Activated CD4-positive, alpha-beta T cell treated with anti-CD3 and anti-CD28 coated beads for 48 hours (primary cell): Measurements from ENCODE around the gene FBXL13.
A peak's percentile ranks its signal among the peaks of the same experiment; 100 is the strongest.
"Not testable (repeated sequence)": the region's sequence is repeated elsewhere in the genome, so short reads cannot be mapped to it uniquely, and the experiment has no call there.

Experiments
- DNase-seq: peaks from one replicate; pipeline ENCODE4 v3.0.0-alpha.2; 2020

Gene FBXL13

GRCh38 chr7:103020876-103021275 lies 53.7 kb downstream of the FBXL13 start:
- not testable (repeated sequence) for DNase-seq

DNA sequence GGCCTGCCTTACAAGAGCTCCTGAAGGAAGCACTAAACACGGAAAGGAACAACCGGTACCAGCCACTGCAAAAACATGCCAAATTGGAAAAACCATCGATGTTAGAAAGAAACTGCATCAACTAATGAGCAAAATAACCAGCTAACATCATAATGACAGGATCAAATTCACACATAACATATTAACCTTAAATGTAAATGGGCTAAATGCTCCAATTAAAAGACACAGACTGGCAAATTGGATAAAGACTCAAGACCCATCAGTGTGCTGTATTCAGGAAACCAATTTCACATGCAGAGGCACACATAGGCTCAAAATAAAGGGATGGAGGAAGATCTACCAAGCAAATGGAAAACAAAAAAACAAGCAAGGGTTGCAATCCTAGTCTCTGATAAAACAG lies 56.3 kb downstream of the FBXL13 start:
- not testable (repeated sequence) for DNase-seq

DNA sequence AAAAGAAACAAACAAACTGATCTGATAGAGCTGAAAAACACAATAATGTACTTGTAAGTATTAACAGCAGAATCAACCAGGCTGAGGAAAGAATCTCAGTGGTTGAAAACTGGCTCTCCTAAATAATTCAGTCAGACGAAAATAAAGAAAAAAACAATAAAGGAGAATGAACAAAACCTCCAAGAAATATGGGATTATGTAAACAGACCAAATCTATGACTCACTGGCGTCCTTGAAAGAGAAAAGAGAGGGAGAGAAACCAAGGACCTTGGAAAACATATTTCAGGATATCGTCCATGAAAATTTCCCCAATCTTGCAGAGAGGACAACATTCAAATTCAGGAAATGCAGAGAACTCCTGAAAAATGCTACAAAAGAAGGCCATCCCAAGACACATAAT lies 62.9 kb downstream of the FBXL13 start:
- DNase-seq, result no peak

DNA sequence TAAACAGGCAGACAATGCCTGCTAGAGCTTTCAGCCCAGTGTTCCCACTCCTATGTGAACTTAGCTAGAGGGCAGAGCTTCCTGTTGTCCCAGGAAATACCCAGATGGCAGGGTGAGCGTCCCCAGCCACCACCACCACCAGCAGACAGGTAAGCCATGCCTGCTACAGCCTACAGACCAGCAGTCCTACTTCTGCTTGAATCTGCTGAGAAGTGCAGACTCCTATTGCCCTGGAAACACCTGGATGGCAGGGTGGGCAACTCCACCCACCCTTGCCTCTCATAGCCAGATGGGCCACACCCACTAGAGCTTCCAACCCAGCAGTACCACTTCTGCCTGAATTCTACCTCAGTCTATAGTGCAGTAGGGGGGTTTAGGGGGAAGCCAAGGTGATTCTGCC lies 64.4 kb downstream of the FBXL13 start:
- no peak for DNase-seq

DNA sequence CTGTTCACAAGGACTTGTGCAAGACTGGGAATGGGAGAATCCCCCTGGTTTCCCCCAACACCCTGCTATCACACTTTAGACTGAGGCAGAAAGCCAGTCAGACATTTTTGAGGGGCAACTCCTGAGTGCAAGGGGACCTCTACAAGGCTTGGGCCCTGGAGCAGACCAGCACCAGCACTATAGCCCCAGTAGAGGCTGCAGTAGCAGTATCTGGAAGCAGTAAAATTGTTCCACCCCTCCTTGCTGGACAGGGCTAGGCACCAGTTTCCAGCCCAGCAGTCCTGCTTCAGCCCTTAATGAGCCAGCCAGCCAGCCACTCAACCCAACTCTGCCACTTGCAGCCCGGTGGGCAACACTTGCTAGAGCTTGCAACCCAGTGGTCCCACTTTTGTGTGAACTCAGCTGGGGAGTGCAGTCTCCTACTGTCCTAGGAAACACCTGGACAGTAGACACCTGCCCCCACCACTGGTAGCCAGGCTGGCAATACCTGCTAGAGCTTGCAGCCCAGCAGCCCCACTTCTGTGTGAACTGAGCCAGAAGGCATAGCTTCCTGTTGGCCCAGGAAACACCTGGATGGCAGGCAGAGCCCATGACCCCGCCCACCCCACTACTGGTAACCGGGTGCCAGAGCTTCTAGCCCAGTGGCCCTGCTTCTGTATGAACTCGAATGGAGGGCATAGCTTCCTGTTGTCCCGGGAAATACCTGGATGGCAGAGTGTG lies 65.0 kb downstream of the FBXL13 start:
- DNase-seq, result no peak

DNA sequence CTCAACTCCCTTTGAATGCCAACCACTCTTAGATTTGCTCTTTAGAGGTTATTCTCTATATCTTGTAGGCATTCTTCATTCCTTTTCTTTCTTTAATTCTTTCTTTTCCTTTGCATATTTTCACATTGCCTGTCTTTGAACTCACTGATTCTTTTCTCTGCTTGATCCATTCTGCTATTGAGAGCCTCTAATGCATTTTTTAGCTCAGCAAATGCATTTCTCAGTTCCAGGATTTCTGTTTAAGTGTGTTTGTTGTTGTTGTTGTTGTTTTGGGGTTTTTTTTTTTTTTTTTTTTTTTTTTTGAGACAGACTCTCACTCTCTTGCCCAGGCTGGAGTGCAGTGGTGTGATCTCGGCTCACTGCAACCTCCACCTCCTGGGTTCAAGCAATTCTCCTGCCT lies 71.6 kb downstream of the FBXL13 start:
- no peak for DNase-seq

DNA sequence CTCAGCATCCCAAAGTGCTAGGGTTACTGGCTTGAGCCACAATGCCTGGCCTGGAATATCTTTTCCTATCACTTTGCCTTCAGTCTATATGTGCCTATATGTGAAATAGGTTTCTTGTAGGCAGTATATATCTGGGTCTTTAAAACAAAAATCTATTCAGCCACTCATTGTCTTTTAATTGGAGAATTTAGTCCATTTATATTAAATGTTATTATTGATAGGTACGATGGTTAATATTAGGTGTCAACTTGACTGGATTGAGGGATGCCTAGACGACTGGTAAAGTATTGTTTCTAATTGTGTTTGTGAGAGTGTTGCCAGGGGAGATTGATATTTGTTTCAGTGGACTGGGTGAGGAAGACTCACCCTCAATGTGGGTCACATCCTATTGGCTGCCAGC lies 73.4 kb downstream of the FBXL13 start:
- no peak for DNase-seq

DNA sequence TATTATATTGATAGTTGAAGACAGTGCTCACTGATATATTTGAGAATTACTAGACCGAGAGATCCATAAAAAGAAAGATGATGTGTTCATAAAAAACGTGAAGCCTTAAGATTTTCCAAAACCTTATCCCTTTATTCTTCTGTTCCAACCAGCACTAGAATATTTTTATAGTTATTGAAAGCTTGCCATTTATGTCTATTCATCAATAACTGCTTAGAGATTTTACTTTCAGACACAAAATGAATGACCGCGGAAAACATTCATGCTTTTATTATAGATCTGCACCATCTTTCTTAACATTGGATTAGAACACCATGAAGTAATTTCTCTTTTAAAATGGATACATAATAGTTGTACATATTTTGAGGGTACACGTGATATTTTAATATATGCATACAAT lies 77.6 kb downstream of the FBXL13 start:
- DNase-seq, result no peak

GRCh38 chr7:102995609-102996008 lies 79.0 kb downstream of the FBXL13 start:
- not testable (repeated sequence) for DNase-seq

- DNase-seq, result no peak
Measured at GRCh38 chr7:102994567-102994966, 80.0 kb downstream of the FBXL13 start.

GRCh38 chr7:102993718-102994029 lies 80.9 kb downstream of the FBXL13 start:
- no peak for DNase-seq

- no peak for DNase-seq
Measured at GRCh38 chr7:102992938-102993717, 81.5 kb downstream of the FBXL13 start.

DNA sequence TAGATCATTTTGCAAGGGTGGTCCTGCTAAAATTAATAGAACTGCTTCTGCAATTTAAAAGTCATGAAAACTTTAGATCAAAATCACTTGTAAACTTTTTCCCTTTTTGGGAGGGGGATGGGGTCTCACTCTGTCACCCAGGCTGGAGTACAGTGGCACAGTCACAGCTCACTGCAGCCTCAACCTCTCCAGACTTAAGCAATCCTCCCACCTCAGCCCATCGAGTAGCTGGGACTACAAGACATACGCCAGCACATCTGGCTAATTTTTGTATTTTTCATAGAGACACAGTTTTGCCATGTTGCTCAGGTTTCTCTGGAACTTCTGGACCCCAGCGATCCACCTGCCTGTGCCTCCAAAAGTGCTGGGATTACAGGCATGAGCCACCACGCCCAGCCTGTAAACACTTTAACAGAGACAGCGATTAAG lies 82.1 kb downstream of the FBXL13 start:
- DNase-seq, result no peak

GRCh38 chr7:102991540-102992214 lies 82.9 kb downstream of the FBXL13 start:
- DNase-seq, result peak; percentile 33

DNA sequence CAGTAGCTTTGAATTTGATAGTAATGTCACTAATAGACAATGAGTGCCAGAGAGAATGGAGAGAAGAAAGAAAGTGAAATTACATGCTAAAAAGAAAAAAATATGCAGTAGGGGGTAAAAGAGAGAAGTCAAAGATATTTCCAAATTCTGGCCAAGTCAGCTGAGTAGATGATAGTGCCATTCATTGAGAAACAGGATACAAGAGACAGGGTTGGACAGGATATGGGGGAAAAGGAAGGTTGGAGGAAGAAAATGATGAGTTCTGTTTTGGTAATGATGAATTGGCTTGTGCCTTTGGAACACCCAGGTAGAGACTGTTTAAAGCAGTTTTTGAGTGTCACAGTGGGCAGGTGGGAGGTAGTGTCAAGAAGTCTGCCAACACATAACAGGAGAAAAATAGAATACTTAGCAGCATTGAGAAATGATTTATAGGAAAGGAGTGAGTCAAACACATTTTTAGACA lies 83.5 kb downstream of the FBXL13 start:
- no peak for DNase-seq

GRCh38 chr7:102990642-102991041 lies 84.0 kb downstream of the FBXL13 start:
- DNase-seq, result no peak

DNA sequence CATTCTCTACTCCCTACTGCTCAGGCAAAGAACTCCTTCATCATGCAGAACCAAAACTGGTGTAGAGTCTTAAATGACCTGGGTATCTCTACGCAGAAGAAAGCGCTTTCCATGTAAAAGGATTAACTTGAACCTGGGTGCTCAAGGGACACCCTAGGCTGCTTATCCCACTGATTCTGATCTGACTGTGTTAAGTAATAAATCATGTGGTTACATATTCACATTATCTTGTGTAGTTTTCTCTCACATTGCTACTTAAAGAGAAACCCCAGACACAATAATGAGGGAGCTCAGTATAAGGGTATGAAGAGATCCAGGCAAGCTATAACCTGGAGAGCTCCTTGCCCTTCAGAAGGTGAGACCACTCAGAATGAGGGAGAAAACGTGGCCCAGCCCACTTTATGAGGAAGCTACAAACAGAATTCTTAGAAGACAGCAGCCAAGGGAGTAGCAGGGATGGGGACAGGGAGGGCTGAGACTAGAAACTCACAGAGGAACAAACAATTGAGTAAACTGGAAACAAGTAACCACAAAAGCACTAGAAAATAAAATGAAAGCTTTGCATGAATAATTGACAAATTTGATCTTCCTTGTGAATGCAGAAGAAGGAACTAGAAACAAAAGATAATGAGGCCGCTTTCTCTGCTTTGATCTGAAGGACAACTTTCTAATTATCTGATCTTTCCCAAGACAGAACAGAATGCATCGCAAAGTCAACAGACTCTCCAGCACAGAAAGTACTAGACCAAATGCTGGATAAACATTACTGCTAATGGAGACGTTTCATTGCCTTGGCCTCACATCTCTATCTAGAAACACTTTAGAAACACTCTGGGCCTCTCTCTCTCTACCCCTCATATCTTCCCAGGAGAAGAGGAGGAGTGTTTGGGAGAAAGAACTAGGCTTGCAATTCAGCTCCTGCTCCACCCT lies 85.7 kb downstream of the FBXL13 start:
- no peak for DNase-seq

- DNase-seq, result no peak
Measured at GRCh38 chr7:102988088-102988487, 86.5 kb downstream of the FBXL13 start.

- no peak for DNase-seq
Measured at GRCh38 chr7:102985176-102985783, 89.3 kb downstream of the FBXL13 start.

- no peak for DNase-seq
Measured at GRCh38 chr7:102983602-102984001, 91.0 kb downstream of the FBXL13 start.

- no peak for DNase-seq
Measured at GRCh38 chr7:102982235-102982634, 92.4 kb downstream of the FBXL13 start.

GRCh38 chr7:102981451-102981850 lies 93.1 kb downstream of the FBXL13 start:
- no peak for DNase-seq
